Effector memory CD4-positive, alpha-beta T cell (primary cell): ENCODE results near the gene RASA2.
"Not testable (repeated sequence)": the region's sequence is repeated elsewhere in the genome, so short reads cannot be mapped to it uniquely, and the experiment has no call there.

Source experiments
- DNase-seq, 3 donors: peaks; one replicate each; pipeline ENCODE4 v3.0.0-alpha.2; 2020
- H3K27ac ChIP-seq: 2 replicates; pipeline ENCODE4 v1.7.0; 2013; ENCODE audit warnings: mild to moderate bottlenecking, low read length, moderate library complexity; ENCODE audit not compliant: insufficient read depth, poor library complexity, severe bottlenecking
- H3K27me3 ChIP-seq: replicated peaks from 2 replicates; pipeline ENCODE4 v1.7.0; 2013; ENCODE audit warnings: mild to moderate bottlenecking, low read length; ENCODE audit not compliant: insufficient read depth, control insufficient read depth, poor library complexity, severe bottlenecking
- H3K36me3 ChIP-seq: 2 replicates; pipeline ENCODE4 v1.7.0; 2013; ENCODE audit warnings: mild to moderate bottlenecking, low read length, moderate library complexity; ENCODE audit not compliant: control insufficient read depth, insufficient read depth
- H3K4me1 ChIP-seq: 2 replicates; pipeline ENCODE4 v1.7.0; 2013; ENCODE audit warnings: low read length, mild to moderate bottlenecking; ENCODE audit not compliant: control insufficient read depth, insufficient read depth, poor library complexity, severe bottlenecking
- H3K4me3 ChIP-seq: 2 replicates; pipeline ENCODE4 v1.7.0; 2013; ENCODE audit warnings: low read length, low read depth, mild to moderate bottlenecking; ENCODE audit not compliant: insufficient read depth, poor library complexity, severe bottlenecking
- H3K9me3 ChIP-seq: 2 replicates; pipeline ENCODE4 v1.7.0; 2013; ENCODE audit warnings: mild to moderate bottlenecking, low read length, moderate library complexity; ENCODE audit not compliant: control insufficient read depth

RASA2 gene

GRCh38 chr3:141529256-141529655 is 42.4 kb downstream of the RASA2 start:
- H3K27ac ChIP-seq: peak overlapping the region; percentile 50
- peaks cover 5% of the 10 kb centered on the region for H3K36me3 ChIP-seq
- no peak overlapping the region for H3K4me3 ChIP-seq
- DNase-seq: no peak
- H3K27me3 ChIP-seq: no peaks in the 10 kb centered on the region
- no peaks in the 10 kb centered on the region for H3K9me3 ChIP-seq
- peaks cover 8% of the 10 kb centered on the region for H3K4me1 ChIP-seq

- Histone ChIP-seq H3K36me3 (peaks cover 5% of the 10 kb centered on the region), H3K4me3 (no peak overlapping the region), H3K4me1 (peaks cover 8% of the 10 kb centered on the region), H3K9me3 (no peaks in the 10 kb centered on the region), H3K27ac (peak overlapping the region; percentile 50), H3K27me3 (no peaks in the 10 kb centered on the region)
- no peak for DNase-seq
Measured at GRCh38 chr3:141529717-141530414, 43.0 kb downstream of the RASA2 start.

DNA sequence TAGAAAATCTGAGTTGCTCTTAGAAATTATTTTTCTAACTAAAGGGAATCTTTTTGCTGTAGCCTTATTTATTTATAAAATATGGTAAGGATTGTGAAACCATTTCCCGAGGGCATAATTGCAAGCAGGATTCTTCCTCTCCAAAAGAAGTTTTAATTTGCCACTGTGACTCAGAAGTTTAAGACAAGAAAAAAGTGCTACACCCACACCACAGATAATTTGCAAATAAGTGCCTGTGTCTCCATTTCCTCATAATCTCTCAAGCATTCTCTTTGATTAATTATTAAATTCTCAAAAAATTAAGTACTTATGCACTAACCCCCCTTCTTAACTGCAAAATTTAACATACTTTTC is 43.6 kb downstream of the RASA2 start:
- Histone ChIP-seq H3K9me3 (no peaks in the 10 kb centered on the region), H3K36me3 (peaks cover 8% of the 10 kb centered on the region), H3K27me3 (no peaks in the 10 kb centered on the region), H3K27ac (peak overlapping the region; percentile 50), H3K4me1 (peaks cover 8% of the 10 kb centered on the region), H3K4me3 (no peak overlapping the region)
- no peak for DNase-seq

- peaks cover 18% of the 10 kb centered on the region for H3K36me3 ChIP-seq
- H3K4me1 ChIP-seq: peaks cover 8% of the 10 kb centered on the region
Measured at GRCh38 chr3:141532609-141533008, 45.8 kb downstream of the RASA2 start.

DNA sequence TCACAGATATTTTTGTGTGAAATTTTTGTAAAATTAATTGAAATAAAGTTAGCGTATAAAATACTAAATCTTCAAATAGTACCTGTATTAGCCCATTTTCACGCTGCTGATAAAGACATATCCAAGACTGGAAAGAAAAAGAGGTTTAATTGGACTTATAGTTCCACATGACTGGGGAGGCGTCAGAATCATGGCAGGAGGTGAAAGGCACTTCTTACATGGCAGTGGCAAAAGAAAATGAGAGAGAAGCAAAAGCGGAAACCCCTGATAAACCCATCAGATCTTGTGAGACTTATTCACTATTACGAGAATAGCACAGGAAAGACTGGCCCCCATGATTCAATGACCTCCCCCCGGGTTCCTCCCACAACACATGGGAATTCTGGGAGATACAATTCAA is 49.2 kb downstream of the RASA2 start:
- not testable (repeated sequence) for H3K4me3 ChIP-seq, H3K27me3 ChIP-seq, DNase-seq, H3K27ac ChIP-seq, H3K4me1 ChIP-seq, H3K9me3 ChIP-seq
- H3K36me3 ChIP-seq: peaks cover 18% of the 10 kb centered on the region

More at GRCh38 chr3:141532609-141533008, 45.8 kb downstream of the RASA2 start:
- H3K4me3 ChIP-seq: no peak overlapping the region
- no peak overlapping the region for H3K27ac ChIP-seq
- no peaks in the 10 kb centered on the region for H3K27me3 ChIP-seq
- no peak for DNase-seq
- H3K9me3 ChIP-seq: no peaks in the 10 kb centered on the region

DNA sequence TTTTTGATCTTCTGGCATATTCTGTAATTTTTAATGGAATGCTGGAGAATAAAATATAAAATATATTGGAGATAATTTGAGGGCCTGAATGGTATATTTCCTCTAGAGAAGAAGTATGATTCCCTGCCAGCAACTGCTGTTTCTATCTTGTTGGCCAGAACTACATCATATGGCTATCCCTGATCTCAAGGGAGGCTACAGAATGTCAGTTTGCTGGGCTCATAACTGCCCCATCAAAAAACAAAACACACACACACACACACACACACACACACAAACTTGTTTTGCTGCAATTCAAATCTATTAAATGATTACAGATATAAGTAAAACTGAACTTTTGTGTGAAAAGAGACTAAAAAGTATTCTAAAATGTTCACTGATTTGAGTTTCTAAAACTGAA is 51.0 kb downstream of the RASA2 start:
- H3K4me3 ChIP-seq: no peak overlapping the region
- no peaks in the 10 kb centered on the region for H3K27me3 ChIP-seq
- no peaks in the 10 kb centered on the region for H3K9me3 ChIP-seq
- H3K27ac ChIP-seq: no peak overlapping the region
- peaks cover 13% of the 10 kb centered on the region for H3K36me3 ChIP-seq
- peaks cover 7% of the 10 kb centered on the region for H3K4me1 ChIP-seq
- no peak for DNase-seq

GRCh38 chr3:141538568-141539240 is 51.9 kb downstream of the RASA2 start:
- Histone ChIP-seq H3K4me3 (no peak overlapping the region), H3K27ac (no peak overlapping the region), H3K9me3 (peaks cover 5% of the 10 kb centered on the region), H3K36me3 (peaks cover 18% of the 10 kb centered on the region), H3K27me3 (no peaks in the 10 kb centered on the region), H3K4me1 (peaks cover 7% of the 10 kb centered on the region)
- DNase-seq: no peak

GRCh38 chr3:141539431-141540187 is 52.8 kb downstream of the RASA2 start:
- Histone ChIP-seq H3K27ac (no peak overlapping the region), H3K4me1 (peaks cover 7% of the 10 kb centered on the region), H3K9me3 (peaks cover 5% of the 10 kb centered on the region), H3K36me3 (peaks cover 18% of the 10 kb centered on the region), H3K27me3 (no peaks in the 10 kb centered on the region), H3K4me3 (no peak overlapping the region)
- no peak for DNase-seq

DNA sequence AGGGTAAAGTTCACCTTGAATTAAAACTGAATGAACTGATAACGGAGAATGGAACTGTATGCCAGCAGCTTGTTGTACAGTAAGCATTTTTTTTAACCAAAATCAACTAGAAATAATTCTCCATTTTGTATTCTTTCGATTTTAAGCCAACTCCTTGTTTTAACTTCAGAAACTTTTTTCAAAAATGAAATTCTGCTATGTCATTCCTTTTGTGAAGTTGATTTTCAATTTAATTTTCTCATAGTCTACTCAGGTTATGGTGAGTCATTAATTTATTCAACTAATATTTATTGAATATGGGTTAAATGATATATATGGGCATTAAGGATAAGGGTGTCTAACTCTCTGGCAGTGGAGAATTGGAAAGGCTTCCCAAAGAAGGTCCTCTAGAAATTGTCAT is 53.7 kb downstream of the RASA2 start:
- peaks cover 14% of the 10 kb centered on the region for H3K36me3 ChIP-seq
- H3K27ac ChIP-seq: no peak overlapping the region
- H3K9me3 ChIP-seq: peaks cover 5% of the 10 kb centered on the region
- DNase-seq: no peak
- H3K4me3 ChIP-seq: no peak overlapping the region
- peaks cover 7% of the 10 kb centered on the region for H3K4me1 ChIP-seq
- no peaks in the 10 kb centered on the region for H3K27me3 ChIP-seq
